CD14-positive monocyte (primary cell): ENCODE measurements around the gene HBD. TPM values are rescaled to one million over a fixed set of nuclear protein-coding genes. Genes with fewer than 3 reads are reported as not detected.

Experiments used
- DNase-seq, 3 donors: peaks; one replicate each; pipeline ENCODE4 v3.0.0-alpha.2; 2011 to 2022
- H2AFZ ChIP-seq: 2 replicates; pipeline ENCODE4 v1.6.0; 2012; ENCODE audit warnings: mild to moderate bottlenecking, low read depth, low read length, inconsistent platforms; ENCODE audit not compliant: insufficient read depth, poor library complexity, severe bottlenecking
- H3K27ac ChIP-seq, 2 donors: 1 replicate in 1 of 2; 2 replicates in 1 of 2; pipeline ENCODE4 v1.5.1; 2012 to 2013; ENCODE audit warnings: low read length in 2 of 2, control low read depth in 1 of 2, inconsistent platforms in 1 of 2, low read depth in 1 of 2, mild to moderate bottlenecking in 1 of 2
- H3K27me3 ChIP-seq, 2 donors: one replicate each; pipeline versions ENCODE4 v1.6.0 to v1.6.1; 2011 to 2013; ENCODE audit warnings: low read length in 2 of 2; ENCODE audit not compliant: control insufficient read depth in 2 of 2, insufficient read depth in 2 of 2
- H3K36me3 ChIP-seq, 2 donors: replicated peaks in 1 of 2; 1 replicate in 1 of 2; 2 replicates in 1 of 2; pipeline versions ENCODE4 v1.5.1 to v1.6.1; 2012 to 2013; ENCODE audit warnings: low read length in 2 of 2, control low read depth in 1 of 2, inconsistent platforms in 1 of 2, mild to moderate bottlenecking in 1 of 2; ENCODE audit not compliant: insufficient read depth in 2 of 2, control insufficient read depth in 1 of 2
- H3K4me1 ChIP-seq, 2 donors: 1 replicate in 1 of 2; 2 replicates in 1 of 2; pipeline versions ENCODE4 v1.5.1 to v1.6.1; 2012 to 2013; ENCODE audit warnings: low read length in 2 of 2, control low read depth in 1 of 2, inconsistent platforms in 1 of 2, mild to moderate bottlenecking in 1 of 2, moderate library complexity in 1 of 2; ENCODE audit not compliant: insufficient read depth in 2 of 2, control insufficient read depth in 1 of 2
- H3K4me2 ChIP-seq: replicated peaks from 2 replicates; pipeline ENCODE3; 2012; ENCODE audit warnings: low read length, moderate library complexity, mild to moderate bottlenecking; ENCODE audit not compliant: poor library complexity, severe bottlenecking; ENCODE audit errors: extremely low read depth
- H3K4me3 ChIP-seq, 3 experiments: fragments of 200-600 bp in 1 of 3; sonication (generic) in 1 of 3; replicated peaks in 1 of 3; 1 replicate in 2 of 3; 2 replicates in 1 of 3; pipeline ENCODE4 v1.5.1; 2011 to 2013; ENCODE audit warnings: low read length in 3 of 3, mild to moderate bottlenecking in 3 of 3, control low read depth in 2 of 3, low read depth in 2 of 3, inconsistent platforms in 1 of 3, moderate library complexity in 1 of 3
- H3K79me2 ChIP-seq: 2 replicates; pipeline ENCODE4 v1.6.0; 2012; ENCODE audit warnings: mild to moderate bottlenecking, control low read depth, inconsistent platforms, low read length, moderate library complexity; ENCODE audit not compliant: insufficient read depth
- H3K9ac ChIP-seq: 2 replicates; pipeline ENCODE4 v1.6.0; 2017; ENCODE audit warnings: low read length, mild to moderate bottlenecking; ENCODE audit not compliant: insufficient read depth, poor library complexity, severe bottlenecking
- H3K9me3 ChIP-seq, 2 donors: replicated peaks in 1 of 2; 1 replicate in 1 of 2; 2 replicates in 1 of 2; pipeline versions ENCODE4 v1.5.1 to v1.6.1; 2012 to 2013; ENCODE audit warnings: low read length in 2 of 2, control low read depth in 1 of 2; ENCODE audit not compliant: control insufficient read depth in 1 of 2, insufficient read depth in 1 of 2
- H4K20me1 ChIP-seq: 2 replicates; pipeline ENCODE4 v1.6.0; 2012; ENCODE audit warnings: mild to moderate bottlenecking, low read length, control low read depth, moderate library complexity; ENCODE audit not compliant: insufficient read depth
- H3K27ac Mint-ChIP-seq, 7 donors: one replicate each; pipeline ENCODE4 v1.8.0; 2020; ENCODE audit warnings: mild to moderate bottlenecking in 7 of 7, mixed read lengths in 7 of 7, moderate library complexity in 6 of 7, inconsistent platforms in 2 of 7
- H3K27me3 Mint-ChIP-seq, 3 donors: one replicate each; pipeline ENCODE4 v1.8.0; 2021 to 2022; ENCODE audit warnings: low read depth in 3 of 3, mild to moderate bottlenecking in 3 of 3, mixed read lengths in 3 of 3, moderate library complexity in 3 of 3, inconsistent platforms in 1 of 3
- H3K36me3 Mint-ChIP-seq, 2 donors: one replicate each; pipeline ENCODE4 v1.8.0; 2020; ENCODE audit warnings: mixed read lengths in 2 of 2, inconsistent platforms in 1 of 2, mild to moderate bottlenecking in 1 of 2
- H3K4me1 Mint-ChIP-seq: one replicate; pipeline ENCODE4 v1.8.0; 2020; ENCODE audit warnings: mild to moderate bottlenecking, mixed read lengths
- H3K4me3 Mint-ChIP-seq, 2 donors: one replicate each; pipeline ENCODE4 v1.8.0; 2020; ENCODE audit warnings: mild to moderate bottlenecking in 2 of 2, mixed read lengths in 2 of 2, moderate library complexity in 1 of 2
- H3K9me3 Mint-ChIP-seq, 7 donors: one replicate each; pipeline ENCODE4 v1.8.0; 2020 to 2022; ENCODE audit warnings: mixed read lengths in 7 of 7, mild to moderate bottlenecking in 6 of 7, moderate library complexity in 6 of 7, inconsistent platforms in 2 of 7
- WGBS: methylation state at CpG from one replicate; pipeline ENCODE4 v1.1.5; 2013; ENCODE audit warnings: missing lambda C conversion rate; ENCODE audit not compliant: insufficient coverage; 5-methylcytosine and 5-hydroxymethylcytosine counted together
- intact Hi-C, 2 donors: fragments of 100-400 bp; cut with micrococcal nuclease; formaldehyde crosslinking; loops; one replicate each; pipeline versions ENCODE4 v1.15.0 to v1.15.1; 2023
- polyA plus RNA-seq, 3 donors: library from polyadenylated mRNA; depleted of rRNA in 1 of 3; unstranded in 2 of 3; stranded (reverse) in 1 of 3; fragments of 300-500 nt in 2 of 3; fragments of >200 nt in 1 of 3; fragmentation: Illumina TruSeq in 2 of 3; gene quantifications; 1 replicate in 2 of 3; 2 replicates in 1 of 3; pipeline ENCODE4 v1.2.3, GENCODE V29; 2012 to 2021
- TF ChIP-seq, protein P1 (sequence below): fragments of 200-600 bp; IDR thresholded peaks from one replicate; pipeline ENCODE4 v1.8.0; 2022; ENCODE audit warnings: antibody characterized with exemption, mild to moderate bottlenecking

Gene HBD
- polyA plus RNA-seq, 3 donors, result not detected

DNA sequence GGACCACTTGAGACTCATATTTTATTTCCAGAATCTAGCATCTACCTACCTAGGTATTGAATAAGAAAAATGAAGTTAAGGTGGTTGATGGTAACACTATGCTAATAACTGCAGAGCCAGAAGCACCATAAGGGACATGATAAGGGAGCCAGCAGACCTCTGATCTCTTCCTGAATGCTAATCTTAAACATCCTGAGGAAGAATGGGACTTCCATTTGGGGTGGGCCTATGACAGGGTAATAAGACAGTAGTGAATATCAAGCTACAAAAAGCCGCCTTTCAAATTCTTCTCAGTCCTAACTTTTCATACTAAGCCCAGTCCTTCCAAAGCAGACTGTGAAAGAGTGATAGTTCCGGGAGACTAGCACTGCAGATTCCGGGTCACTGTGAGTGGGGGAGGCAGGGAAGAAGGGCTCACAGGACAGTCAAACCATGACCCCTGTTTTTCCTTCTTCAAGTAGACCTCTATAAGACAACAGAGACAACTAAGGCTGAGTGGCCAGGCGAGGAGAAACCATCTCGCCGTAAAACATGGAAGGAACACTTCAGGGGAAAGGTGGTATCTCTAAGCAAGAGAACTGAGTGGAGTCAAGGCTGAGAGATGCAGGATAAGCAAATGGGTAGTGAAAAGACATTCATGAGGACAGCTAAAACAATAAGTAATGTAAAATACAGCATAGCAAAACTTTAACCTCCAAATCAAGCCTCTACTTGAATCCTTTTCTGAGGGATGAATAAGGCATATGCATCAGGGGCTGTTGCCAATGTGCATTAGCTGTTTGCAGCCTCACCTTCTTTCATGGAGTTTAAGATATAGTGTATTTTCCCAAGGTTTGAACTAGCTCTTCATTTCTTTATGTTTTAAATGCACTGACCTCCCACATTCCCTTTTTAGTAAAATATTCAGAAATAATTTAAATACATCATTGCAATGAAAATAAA lies 9.5 kb downstream of the HBD start:
- no peak overlapping the region for H3K27ac Mint-ChIP-seq
- Histone ChIP-seq H3K4me3 (no peak overlapping the region), H3K4me2 (no peak overlapping the region), H3K27ac (no peak overlapping the region), H3K4me1 (no peaks in the 10 kb centered on the region), H2AFZ (no peak overlapping the region), H3K79me2 (no peaks in the 10 kb centered on the region), H3K9ac (no peak overlapping the region), H3K27me3 (no peaks in the 10 kb centered on the region), H4K20me1 (no peaks in the 10 kb centered on the region), H3K9me3 (no peaks in the 10 kb centered on the region), H3K36me3 (no peaks in the 10 kb centered on the region)
- WGBS, result no CpG with 5 or more reads among the region's 6 CpGs
- no peaks in the 10 kb centered on the region for H3K36me3 Mint-ChIP-seq
- TF ChIP-seq, protein P1, sequence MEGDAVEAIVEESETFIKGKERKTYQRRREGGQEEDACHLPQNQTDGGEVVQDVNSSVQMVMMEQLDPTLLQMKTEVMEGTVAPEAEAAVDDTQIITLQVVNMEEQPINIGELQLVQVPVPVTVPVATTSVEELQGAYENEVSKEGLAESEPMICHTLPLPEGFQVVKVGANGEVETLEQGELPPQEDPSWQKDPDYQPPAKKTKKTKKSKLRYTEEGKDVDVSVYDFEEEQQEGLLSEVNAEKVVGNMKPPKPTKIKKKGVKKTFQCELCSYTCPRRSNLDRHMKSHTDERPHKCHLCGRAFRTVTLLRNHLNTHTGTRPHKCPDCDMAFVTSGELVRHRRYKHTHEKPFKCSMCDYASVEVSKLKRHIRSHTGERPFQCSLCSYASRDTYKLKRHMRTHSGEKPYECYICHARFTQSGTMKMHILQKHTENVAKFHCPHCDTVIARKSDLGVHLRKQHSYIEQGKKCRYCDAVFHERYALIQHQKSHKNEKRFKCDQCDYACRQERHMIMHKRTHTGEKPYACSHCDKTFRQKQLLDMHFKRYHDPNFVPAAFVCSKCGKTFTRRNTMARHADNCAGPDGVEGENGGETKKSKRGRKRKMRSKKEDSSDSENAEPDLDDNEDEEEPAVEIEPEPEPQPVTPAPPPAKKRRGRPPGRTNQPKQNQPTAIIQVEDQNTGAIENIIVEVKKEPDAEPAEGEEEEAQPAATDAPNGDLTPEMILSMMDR, result no peak
- H3K4me1 Mint-ChIP-seq, result no peaks in the 10 kb centered on the region
- DNase-seq, result no peak
- peaks cover 3 to 12% (median 7%) of the 10 kb centered on the region in 7 donors for H3K9me3 Mint-ChIP-seq
- H3K27me3 Mint-ChIP-seq, result peaks cover 0 to 2% (median 0%) of the 10 kb centered on the region in 3 donors
- no peak overlapping the region for H3K4me3 Mint-ChIP-seq
- intact Hi-C loops, result no loop called here

DNA sequence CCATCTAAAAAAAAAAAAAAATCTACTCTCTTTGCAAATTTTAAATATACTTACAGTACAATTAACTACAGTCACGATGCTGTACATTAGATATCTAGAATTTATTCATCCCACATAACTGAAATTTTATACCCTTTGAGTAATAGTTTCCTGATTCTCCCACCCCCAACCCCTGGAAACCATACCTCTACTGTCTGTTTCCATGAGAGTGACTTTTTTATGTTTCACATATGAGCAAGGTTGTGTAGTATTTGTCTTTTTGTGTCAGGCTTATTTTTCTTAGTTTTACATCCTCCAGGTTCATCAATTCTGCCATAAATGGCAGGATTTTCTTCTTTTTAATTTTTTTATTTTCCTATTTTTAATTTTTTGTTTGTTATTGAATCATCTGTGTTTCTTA lies 10.6 kb downstream of the HBD start:
- TF ChIP-seq, protein P1, result no peak
- H3K79me2 ChIP-seq, result no peaks in the 10 kb centered on the region
- H4K20me1 ChIP-seq, result no peaks in the 10 kb centered on the region
- Mint-ChIP-seq H3K4me1 (no peaks in the 10 kb centered on the region), H3K27me3 (peaks cover 0 to 2% (median 0%) of the 10 kb centered on the region in 3 donors), H3K36me3 (no peaks in the 10 kb centered on the region), H3K4me3 (no peak overlapping the region), H3K27ac (no peak overlapping the region), H3K9me3 (peaks cover 3 to 13% (median 7%) of the 10 kb centered on the region in 7 donors)
- H3K4me3 ChIP-seq, result no peak overlapping the region
- H3K4me1 ChIP-seq, result no peaks in the 10 kb centered on the region
- H3K4me2 ChIP-seq, result no peak overlapping the region
- H3K9ac ChIP-seq, result no peak overlapping the region
- H3K36me3 ChIP-seq, result no peaks in the 10 kb centered on the region
- H3K27ac ChIP-seq, result no peak overlapping the region
- no peak overlapping the region for H2AFZ ChIP-seq
- WGBS, result 80% methylated on average over 1 of the region's 1 CpG
- no peak for DNase-seq
- intact Hi-C loops, result no loop called here
- no peaks in the 10 kb centered on the region for H3K27me3 ChIP-seq
- no peaks in the 10 kb centered on the region for H3K9me3 ChIP-seq
